Stimulated activated CD4-positive, alpha-beta T cell treated with anti-CD3 and anti-CD28 coated beads, Interleukin-12 subunit alpha, Interleukin-12 subunit beta, amount 100 ng/mL, for 4 hours (primary cell): ENCODE results near the gene CPLX3.

Source experiments
- DNase-seq: peaks from one replicate; pipeline ENCODE4 v3.0.0-alpha.2; 2020

Gene CPLX3

DNA sequence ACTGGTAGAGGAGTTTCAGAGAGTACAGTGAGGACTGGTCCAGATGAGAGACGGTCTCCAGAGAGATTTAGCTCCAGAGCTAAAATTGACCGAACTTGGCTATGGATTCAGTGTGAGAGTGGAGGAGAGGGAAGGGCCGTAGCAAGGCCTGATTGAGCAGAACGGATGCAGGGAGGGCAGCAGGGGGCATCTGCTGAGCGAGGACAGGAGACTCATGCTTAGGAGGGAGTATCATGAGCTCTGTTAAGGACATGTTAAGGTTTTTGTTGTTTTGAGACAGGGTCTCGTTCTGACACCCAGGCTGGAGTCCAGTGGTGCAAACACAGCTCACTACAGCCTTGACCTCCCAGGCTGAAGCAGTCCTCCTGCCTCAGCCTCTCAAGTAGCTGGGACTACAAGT lies 21.5 kb upstream of the CPLX3 start:
- no peak for DNase-seq

DNA sequence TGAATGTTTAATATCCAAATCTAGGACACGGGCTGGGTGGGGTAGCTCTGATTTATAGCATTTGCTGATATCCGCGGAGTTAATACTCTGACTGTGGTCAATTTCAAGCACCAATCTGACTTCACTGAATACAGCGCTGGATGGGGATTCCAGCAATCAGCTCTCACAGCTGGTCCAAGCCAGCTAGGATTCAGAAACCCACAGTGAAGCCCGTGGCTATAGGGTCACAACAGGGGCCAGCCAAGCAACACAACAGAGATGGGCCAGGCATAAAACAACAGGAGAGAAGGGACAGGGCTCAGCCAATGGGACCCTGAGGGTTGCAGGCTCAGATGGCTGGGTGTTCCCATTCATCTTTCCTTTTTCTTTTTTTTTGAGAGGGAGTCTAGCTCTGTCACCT lies 19.1 kb upstream of the CPLX3 start:
- no peak for DNase-seq

DNA sequence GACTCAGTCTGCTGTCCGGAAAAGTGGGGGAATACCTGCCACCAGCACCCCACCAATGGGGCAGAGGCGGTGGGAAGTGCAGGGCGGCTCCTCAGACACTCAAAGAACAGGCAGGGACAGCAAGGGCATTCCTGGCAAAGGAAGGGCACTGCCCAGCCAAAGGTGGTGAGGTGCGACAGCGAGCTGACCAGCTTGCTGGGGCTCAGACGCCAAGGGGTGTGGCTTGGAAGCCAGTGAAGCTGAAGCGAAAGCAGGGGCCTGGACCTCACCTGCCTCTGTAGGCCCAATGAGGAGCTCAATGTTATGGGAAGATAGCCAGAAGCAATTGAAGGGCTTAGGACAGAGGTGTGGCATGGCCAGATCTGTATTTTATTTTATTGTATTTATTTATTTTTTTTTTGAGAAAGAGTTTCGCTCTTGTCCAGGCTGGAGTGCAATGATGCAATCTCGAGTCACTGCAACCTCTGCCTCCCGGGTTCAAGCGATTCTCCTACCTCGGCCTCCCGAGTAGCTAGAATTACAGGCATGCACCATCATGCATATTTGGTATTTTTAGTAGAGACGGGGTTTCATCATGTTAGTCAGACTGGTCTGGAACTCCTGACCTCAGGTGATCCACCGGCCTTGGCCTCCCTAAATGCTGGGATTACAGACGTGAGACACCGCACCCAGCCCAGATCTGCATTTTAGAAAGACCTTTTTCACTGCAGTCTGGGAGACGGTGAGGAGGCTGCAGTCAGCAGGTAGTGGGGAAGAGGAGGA lies 18.2 kb upstream of the CPLX3 start:
- DNase-seq = no peak

DNA sequence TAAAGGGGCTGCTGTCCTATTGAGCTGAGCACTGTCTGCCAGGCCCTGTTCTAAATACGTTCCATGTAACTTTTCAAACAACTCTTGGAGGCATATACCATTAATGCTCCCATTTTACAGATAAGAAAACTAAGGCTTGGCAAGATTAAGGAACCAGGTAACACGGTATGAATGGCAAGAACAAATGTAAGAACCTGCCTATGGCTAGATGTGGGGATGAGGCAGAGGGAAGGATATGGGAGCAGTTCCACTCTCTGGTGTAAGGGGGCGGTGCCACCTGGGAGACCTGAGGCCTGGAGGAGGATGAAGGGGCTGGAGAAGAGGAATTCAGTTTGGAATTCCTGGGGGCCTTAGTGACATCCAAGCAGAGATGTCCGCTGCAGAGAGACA lies 17.6 kb upstream of the CPLX3 start:
- DNase-seq = no peak

DNA sequence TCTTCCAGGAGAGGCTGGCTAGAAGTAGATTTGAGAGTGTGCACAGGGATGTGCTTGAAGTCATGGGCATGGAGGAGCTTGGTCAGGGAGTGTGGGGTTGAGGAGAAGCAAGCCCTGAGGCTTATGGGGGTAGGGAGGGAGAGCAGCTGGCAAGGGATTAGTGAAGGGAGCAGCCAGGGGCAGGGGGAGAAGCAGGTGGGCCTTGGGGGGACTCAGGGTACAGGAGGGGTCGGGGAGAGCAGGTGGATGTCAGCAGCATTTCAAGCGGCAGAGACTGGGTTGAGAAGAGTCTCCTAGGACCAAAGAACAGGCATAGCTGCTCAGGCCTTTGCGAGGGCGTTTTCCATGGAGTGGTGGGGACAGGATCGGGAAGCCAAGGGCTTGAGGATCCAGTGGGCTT lies 17.2 kb upstream of the CPLX3 start:
- no peak for DNase-seq

DNA sequence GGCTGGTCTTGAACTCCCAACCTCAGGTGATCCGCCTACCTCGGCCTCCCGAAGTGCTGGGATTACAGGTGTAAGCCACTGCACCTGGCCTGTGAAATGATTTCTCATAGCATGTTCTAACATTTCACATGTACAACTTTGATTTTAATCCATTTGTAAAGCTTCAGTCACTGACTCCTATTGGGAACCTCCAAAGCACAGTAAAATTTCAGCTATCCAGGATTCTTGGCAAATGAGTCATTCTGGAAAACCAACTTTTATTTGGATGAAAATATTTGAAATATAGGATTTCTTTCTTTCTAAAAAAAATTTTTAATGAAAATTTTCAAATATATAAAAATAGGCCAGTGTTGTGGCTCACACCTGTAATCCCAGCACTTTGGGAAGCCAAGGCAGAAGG lies 16.5 kb upstream of the CPLX3 start:
- DNase-seq = no peak

DNA sequence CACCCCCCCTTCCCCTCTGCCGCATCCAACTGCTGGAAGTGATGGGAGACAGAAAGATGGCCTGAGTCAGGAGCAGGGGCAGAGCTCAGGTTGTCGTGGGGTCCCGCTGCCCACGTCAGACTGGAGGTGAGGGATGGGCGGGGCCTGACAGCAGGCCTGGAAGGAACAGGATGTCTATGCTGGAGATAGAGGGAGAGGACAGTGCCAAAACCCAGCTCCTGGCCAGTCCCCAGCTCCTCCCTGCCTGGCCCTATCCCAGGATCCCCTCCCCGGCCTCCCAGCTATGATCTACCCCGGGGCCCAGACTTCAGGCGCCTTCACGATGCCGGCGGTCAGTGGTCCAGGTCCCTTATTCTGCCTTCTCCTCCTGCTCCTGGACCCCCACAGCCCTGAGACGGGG lies 13.9 kb upstream of the CPLX3 start, which contains the start of gene LMAN1L:
TSS of gene LMAN1L (plus strand) at position 303 of the 400 bp plus-strand sequence. CDS start at position 323, 20 bp downstream.
- DNase-seq = no peak

DNA sequence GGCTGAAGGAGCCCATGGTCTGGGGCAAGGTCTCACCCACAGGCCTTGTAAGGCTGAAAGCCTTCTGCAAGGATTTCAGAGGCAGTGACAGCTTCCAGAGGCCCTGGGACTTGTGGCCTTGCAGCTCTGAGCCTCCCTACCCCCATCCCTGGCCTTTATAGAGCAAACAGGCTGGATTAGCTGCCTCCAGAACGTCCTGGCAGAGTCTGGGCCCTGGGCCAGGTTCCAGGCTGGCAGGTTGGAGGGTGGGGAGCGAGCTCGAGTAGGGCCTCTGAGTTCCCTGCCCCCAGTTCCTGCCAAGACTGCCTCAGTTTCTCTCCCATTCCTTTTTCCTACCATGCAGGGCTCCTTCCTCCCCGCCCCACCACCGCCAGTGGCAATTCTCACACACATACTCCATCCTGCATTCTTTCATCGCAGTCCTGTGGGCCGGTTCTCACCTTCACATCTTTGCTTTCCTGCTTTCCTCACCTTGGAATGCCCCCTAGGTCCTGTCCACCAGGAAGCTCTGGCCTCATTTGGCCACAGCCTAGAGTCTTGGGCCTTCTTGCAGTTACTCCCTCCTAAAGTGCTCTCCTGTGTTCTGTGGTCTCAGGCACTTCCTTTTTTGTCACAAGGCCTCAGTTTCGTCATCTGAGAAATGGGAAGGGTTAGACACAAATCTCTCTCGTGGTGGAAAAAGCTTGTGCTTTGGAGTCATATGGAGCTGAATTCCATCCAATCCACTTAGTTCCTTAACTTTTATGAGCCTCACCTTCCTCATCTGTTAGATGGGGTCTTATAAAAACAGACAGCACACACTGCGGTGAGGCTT lies 11.1 kb upstream of the CPLX3 start:
- no peak for DNase-seq

DNA sequence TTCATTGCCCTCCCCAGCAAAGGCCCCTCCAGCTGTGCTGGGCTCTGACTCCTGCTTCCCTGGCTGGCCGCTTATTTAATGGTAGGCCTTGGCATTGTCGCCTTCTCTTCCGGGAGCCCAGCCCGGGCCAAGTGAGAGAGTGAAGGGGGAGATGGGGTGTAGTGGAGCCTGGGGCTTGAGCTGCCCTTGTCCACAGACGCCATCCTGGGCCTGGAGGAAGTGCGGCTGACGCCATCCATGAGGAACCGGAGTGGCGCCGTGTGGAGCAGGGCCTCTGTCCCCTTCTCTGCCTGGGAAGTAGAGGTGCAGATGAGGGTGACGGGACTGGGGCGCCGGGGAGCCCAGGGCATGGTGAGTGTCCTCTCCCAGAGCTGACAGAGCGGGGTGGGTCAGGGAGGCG lies 10.5 kb upstream of the CPLX3 start:
- DNase-seq = no peak

DNA sequence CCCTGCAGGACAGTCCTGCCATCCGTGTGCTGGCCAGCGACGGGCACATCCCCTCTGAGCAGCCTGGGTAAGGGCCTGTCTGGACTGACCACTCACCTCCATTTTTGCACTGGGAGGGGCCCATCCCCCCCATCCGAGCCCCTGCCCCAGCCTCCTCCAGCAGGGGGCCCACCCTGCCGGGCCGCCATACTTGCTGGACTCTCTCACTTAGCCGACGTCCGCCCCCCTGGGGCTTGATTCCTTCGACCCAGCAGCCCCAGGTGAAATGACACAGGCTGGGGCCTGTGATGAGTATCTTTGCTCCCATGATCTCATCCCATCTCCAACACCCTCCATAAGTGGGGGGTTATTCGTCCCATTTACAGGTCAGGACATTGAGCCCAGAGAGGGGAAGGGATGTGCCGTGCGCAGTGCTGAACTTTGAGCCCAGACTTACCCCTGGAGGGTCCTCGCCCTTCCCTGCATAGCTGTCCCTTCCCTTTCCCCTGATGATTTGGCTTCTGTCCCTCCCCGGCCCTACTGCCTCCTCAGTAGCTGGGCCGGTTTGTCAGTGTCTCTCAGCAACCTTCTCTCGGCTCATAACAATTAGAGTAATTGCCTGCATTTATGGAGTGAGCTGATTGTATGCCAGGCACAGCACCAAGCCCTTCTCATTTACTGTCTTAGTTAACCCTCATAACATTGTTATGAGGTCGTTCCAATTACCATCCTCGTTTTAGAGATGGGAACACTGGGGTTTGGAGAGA lies 9.6 kb upstream of the CPLX3 start:
- no peak for DNase-seq

DNA sequence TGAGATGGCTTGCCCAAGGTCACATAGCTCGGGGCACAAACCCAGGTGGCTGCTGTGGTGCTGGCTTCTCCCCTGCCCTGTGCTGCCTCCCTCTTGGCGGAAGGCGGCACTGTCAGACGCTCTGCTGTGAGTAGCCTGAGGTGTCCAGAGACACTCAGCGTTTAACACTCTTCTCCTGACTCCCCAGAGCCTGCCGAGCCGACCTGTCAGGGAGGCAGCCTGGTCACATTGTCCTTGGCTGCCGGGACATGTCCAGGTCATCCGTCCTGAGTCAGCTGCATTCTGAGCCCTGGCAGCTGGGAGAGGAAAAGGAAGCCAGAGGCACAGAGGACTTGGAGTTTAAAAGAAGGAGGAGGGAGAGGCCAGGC lies 9.1 kb upstream of the CPLX3 start:
- DNase-seq = no peak

DNA sequence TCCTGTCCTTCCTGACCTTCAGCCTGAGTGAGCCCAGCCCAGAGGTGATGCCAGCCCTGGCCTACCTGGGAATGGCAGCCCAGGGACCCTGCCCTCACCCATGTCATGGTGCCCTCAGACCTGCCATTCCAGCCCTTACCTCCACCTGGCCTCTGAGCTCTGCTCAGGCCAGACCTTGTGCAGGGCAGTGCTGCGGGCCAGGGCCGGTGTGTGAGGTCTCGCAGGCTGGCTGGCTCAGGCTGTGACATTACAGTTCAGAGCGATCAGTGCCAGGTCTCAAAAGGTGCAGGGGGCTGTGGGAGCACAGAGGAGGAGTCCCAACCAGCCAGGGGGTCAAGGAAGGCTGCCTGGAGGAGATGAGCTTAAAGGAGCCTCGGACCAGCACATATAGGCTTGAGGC lies 6.4 kb upstream of the CPLX3 start:
- no peak for DNase-seq

DNA sequence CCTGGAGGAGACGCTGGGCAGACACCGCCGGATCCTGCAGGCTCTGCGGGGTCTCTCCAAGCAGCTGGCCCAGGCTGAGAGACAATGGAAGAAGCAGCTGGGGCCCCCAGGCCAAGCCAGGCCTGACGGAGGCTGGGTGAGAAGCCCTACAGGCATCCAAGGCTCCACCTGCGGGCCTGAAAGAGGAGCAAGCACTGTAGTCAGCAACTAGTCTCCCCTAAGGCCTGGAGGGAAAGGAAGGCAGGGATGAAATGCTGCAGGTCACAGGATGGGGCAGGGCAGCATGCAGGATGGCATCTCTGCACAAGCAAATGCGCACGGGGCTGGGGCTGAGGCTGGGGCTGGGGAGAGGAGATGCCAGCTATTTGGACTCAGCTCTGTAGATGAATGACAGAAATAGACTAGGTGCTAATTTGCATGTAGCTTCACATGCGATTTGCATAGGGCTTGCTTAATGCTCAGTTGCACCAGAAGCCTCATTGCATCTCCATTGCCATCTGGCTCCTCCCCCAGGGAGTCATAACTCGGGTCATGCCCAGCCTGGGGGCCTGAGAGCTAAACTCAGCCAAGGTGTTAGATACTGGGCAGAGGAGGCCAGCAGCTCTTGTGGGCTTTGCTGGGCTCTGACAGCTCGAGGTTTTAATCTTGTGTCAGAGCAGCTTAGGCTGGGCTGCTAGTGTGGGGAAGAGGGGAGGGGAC lies 5.2 kb upstream of the CPLX3 start:
- DNase-seq = no peak

DNA sequence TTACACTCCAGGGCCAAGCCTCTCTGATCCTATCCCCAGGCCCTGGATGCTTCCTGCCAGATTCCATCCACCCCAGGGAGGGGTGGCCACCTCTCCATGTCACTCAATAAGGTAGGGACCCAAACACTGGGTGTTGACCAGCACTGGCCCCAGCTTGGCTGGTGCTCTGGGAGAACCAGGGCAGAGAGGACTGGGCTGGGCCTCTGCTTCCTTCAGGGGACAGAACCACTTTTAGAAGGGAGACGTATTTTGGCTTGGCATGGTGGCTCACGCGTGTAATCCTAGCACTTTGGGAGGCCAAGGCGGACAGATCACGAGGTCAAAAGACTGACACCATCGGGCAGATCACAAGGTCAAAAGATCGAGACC lies 4.7 kb upstream of the CPLX3 start:
- no peak for DNase-seq

DNA sequence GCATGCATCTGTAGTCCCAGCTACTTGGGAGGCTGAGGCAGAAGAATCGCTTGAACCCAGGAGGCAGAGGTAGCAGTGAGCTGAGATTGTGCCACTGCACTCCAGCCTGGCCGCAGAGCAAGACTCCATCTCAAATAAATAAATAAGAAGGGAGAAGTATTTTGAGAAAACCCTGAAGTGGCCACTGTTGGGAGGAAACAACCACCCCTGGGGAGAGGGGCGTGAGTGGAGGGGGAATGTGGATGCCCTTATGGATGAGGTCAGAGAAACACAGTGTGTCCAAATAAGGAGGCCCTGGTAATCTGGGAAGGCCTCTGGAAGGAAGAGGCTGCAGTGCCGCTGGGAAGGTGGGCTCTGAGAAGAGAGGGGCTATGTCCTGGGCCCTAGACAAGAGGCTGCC lies 4.2 kb upstream of the CPLX3 start:
- DNase-seq = no peak

DNA sequence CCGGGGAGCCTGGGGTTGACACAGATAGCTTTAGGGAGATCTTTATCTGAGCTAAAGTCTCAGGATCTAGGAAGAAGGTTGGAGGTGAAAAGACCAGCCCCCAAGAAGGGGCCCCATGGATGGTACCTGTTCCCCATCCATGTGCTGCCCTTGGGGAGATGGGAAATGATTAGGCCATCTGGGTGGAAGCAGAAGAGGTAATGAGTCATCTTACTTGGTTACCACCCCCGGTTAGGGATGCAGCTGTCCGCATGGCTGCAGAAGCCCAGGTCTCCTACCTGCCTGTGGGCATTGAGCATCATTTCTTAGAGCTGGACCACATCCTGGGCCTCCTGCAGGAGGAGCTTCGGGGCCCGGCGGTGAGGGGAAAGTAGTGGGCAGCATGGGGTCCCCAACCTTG lies 3.1 kb upstream of the CPLX3 start:
- DNase-seq = no peak

DNA sequence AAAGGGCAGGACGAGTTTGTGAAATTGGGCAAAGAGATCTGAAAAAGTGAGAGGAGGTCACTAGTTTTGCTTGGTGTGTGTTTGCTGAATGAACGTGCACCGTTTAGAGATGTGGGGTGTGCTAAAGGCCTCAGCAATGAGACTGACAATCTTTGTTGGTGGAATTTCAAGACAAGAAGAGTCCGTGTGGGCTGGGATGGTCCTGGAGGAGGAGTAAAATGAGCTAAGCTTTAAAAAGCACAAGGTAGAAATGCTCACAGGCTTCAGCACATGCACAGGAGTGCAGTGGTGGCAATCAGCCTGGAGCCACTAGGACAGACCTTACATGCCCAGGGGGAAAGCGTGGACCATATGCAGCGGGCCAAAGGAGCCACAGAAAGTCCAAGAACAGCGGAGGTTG lies 1.5 kb upstream of the CPLX3 start:
- no peak for DNase-seq

DNA sequence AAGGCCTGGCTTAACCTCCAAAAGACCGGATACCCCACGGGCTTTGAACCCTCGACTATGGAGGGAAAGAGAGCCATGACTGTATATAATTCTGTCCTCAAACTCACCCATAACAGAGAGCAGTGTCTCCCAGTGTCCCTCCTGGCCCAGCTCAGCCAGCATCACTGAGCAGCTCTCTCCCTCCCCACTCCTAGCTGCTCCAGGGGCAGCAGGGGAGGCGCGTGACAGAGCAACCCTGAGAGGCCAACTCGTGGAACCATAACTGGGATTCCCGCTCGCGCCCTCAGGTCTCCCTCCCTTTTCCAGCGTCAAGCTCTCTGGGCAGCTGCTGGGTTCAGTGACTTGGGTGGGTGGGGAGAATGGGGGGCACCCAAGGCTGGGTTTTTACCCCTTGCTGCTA lies 561 bp upstream of the CPLX3 start:
- no peak for DNase-seq

DNA sequence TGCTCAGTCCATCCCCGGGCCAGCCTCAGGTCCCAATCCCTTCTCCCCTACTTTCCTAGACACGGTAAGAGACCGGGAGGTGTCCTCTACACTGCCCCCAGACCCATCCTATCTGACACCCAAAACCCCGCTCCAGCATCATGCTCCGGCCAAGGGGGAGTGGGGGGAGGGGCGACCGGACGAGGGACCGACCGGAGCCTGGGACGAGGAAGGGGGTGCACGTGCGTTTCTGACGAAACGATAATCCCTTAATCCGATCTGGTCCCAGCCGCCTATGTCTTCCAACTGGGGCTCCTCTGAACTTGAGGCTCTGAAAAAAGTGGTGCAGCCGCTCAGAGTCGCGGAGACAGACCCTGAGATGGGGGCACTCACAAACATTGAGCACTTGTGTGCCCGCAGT lies 494 bp downstream of the CPLX3 start:
- no peak for DNase-seq

DNA sequence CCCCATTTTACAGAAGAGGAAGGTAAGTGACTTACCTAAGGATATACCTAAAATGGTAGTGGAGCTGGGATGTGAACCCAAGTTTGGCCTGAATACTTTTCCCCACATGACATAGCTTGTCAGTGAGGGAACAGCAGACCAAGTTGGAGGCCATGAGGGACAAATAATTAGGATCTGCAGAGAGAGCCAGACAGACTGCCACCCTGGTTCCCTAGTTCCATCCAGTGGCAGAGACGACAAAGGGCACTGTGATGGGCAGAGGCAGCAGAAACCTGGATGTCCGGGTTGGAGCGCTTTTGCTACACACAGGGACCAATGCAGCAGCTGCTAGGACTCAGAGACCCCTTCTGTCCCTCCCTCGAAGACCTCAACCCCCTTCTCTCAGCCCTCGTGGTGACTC lies 1.2 kb downstream of the CPLX3 start:
- no peak for DNase-seq

DNA sequence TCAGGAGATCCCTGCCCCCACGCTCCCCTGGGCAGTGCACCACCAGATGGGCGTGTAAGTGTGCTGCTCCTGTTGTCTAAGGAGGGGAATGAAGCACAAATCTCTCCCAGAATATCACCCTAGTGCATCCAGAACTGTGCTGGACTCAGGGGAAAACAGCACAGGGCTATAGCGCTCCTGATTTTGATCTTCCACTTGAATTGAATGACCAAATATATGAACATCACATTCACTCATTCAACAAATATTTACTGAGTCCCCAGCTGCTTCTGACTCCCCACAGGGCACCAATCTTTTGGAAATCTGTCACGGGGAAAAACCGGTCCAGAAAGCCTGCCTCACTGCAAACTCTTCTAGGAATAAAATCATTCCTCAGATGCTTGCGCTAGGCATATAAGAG lies 2.4 kb downstream of the CPLX3 start:
- no peak for DNase-seq

DNA sequence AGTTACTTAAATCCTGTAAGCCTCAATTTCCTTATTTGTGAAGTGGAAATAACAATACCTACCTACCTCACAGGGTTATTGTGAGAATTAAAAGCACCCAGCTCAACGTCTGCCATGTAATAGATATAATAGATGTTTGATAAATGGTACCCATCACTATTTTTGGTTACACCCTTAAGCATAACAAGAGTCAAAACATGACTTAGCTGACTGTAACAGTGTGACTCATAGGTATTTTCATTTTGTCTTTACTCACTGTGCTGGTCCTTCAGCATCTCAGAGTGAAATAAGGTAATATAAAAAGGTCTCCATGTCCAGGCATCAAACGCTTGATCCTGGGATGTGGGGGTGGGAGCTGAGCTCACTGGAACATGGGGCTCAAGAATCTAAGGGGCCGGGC lies 3.1 kb downstream of the CPLX3 start:
- no peak for DNase-seq

DNA sequence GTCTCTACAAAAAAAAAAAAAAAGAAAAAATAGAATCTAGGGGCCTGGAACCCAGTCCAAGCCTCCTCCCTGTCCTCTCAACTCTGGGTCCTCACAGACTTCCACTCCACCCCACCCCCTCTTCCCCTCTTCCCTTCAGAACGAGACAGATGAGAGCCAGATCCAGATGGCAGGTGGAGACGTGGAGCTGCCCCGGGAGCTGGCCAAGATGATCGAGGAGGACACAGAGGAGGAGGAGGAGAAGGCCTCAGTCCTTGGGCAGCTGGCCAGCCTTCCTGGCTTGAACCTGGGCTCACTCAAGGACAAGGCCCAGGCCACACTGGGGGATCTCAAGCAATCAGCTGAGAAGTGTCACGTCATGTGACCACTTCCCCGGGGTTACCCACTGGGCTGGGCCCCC lies 3.6 kb downstream of the CPLX3 start:
- no peak for DNase-seq
